ENCODE measurements around the gene EVA1C.
"Not testable (repeated sequence)": the region's sequence is repeated elsewhere in the genome, so short reads cannot be mapped to it uniquely, and the experiment has no call there.

The EVA1C gene

DNA sequence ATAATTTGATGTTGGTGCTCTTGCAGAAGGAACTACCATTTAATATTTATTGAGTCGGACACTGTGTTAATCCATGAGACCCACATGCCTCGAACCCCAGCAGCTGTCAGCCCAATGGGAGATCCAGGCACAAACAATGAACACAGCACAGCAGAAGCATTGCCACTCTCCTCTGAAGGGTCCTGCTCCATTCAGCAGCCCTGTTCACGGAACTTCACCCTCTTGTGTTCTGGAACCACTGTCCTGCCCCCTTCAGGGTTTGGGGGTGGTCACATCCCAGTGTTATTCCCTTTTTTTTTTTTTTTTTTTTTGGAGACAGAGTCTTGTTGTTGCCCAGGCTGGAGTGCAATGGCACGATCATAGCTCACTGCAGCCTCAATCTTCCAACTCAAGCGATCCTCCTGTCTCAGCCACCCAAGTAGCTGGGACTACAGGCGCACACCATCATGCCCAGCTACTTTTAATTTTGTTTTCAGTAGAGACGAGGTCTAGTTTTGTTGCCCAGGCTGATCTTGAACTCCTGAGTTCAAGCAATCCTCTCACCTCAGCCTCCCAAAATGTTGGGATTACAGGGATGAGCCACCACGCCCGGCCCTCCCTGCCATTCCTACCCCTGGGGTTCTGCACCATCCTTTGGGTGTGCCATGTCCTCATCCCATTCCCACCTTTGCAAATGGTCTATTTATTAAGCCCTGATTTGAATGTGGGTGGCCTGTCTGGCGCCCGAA lies 70.2 kb downstream of the EVA1C start:
- DNase-seq (ENCODE audit: extremely low spot score, insufficient read length, low read depth): no peak
- no peak for FAIRE-seq

DNA sequence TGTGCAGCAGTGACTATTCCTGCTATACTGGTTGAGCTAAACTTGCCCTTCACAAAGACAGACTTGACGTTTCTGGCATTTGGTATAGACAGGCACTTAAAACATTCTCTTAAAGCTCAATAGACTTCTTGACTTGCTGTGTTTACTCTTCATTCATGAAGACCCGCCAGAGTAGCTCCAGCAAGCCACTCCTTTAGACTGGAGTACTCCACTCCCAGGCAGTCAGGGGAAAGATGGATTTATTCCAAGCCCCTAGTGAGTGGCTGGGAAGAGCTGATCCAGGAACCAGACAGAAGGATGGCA lies 70.7 kb downstream of the EVA1C start:
- no peak for DNase-seq (ENCODE audit: extremely low spot score, insufficient read length, low read depth)
- no peak for FAIRE-seq

DNA sequence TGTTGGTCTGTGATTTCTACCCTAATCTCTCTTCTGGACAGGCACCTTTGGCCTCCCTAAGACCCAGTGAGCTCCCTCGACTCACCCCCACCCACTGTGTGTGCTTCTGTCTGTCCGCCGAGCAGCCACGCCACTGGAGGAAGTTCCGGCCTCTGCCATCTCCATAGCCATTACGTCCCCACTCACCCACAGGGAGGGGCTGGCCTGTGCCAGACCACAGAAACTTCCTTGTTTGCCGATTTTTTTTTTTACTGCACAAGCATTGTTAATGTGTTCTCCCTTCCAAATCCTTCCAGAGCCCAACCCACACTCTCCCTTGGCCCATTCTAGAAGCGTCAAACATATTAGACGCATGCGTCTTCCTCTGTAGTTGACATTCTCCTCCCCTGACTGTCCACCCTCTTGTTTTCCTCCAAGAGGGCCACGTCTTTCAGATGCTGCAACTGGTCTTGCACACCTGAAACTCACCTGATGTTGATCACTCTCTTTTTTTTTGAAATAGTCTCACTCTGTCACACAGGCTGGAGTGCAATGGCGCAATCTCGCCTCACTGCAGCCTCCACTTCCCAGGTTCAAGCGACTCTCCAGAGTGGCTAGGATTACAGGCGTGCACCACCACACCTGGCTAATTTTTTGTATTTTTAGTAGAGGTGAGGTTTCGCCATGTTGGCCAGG lies 72.3 kb downstream of the EVA1C start:
- no peak for FAIRE-seq

DNA sequence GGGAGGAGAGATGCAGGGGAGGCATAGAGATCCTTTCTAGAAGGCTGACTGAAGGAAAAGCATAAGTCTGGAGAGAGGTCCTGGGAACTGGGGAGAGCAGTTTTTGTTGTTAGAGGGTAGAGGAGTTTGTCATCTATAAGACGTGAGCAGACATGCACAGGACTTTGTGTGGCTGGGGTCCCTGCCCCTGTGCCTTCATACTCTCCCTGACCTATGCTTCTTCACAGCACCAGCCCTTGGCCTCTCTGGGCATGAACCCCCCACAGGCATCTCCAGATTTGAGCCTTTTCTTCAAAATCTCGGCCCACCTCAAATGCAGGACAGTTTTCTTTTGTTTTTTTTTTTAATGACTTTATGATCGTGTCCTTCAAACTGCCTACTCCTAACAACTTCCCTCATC lies 79.9 kb downstream of the EVA1C start:
- FAIRE-seq (no peak), DNase-seq (ENCODE audit: extremely low spot score, insufficient read length, low read depth) (no peak)

More for the DNA sequence above, 72.3 kb downstream of the EVA1C start:
- no peak for DNase-seq (ENCODE audit: extremely low spot score, insufficient read length, low read depth)

DNA sequence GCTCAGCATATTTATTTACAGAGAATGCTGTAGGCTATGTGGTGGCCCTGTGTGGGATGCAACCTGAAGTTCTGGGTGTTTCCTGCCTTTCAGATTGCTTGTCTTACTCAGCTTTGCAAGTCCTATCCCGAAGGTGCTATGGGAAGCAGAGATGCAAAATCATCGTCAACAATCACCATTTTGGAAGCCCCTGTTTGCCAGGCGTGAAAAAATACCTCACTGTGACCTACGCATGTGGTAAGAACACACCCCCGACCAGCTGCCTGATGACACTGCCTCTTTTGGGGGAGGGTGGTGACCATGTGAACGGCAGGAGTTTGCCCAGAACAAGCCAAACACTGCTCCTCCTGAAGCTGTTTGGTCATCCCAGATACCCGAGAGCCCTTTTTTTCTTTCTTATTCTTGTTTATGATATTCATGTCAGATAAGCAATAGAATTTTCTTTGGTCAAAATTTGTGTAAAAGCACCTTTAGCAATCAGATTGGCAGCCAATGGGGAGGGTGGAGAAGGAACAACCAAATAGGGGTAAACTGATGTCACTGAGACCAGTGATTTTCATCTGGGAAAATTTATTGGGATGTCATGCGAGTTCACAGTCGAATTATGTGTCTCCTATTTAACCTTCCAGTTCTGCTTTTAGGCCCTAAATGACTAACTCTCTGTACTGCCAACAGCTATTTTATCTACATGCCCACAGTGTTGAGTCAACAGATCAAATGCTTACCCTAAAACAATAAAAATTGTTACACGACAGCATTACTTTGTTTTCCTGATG lies 82.6 kb downstream of the EVA1C start:
- DNase-seq (ENCODE audit: extremely low spot score, insufficient read length, low read depth) (no peak), FAIRE-seq (no peak)

DNA sequence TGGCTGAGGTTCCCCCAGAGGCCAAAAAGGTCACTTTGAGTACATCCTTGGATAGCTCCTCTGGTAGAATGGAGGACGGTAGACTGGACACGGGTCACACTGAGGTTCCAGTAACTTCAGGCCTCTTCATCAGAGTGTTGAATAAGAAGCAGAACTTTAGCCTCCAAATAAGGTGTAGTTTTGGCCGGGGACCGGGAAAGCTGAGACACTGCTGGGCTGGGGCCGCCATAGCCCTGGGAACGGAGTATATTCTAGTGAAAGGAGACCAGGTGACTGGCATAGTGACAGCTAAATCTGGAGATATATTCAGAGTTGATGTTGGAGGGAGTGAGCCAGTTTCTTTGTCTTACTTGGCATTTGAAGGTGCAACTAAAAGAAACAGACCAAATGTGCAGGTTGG lies 84.1 kb downstream of the EVA1C start:
- no peak for DNase-seq (ENCODE audit: extremely low spot score, insufficient read length, low read depth)
- FAIRE-seq: no peak

DNA sequence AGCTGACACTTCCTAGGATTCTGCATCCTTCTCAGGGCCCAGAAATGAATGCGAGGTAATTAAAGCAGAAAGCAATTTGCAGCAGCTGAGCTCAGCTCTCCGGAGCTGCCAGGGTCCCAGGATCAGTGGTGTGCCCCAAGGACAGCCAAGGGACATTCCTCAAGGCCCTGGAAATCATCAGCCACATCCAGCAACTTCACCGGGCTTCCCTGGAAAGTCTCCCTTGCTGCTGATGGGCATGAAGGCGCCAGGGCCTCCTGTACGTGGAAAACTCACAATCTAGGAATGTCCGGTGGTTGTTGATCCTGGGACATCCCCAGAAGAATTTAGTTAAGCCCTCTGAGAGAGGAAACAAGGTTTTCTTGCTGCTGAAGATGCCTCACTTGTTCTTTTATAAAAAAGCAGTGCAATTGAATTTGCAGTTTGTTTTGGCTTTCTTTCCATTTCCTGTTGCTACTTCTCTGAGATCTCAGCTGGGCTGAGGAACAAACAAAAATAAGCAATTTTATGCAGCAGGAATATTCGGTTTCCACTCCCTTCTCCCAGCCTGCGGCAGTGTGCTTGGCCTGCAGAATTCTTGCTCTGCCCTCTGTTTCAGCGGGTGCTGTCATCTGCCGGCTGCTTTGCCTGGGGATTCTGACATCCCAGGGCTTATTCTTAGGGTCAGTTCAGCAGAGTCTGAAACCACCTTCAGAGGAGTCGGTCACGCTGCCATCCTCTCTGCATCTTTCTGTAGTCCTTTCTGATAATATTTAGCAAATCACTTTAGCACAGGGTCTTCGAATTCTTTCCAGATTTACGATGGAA lies 86.9 kb downstream of the EVA1C start:
- FAIRE-seq: no peak
- DNase-seq (ENCODE audit: extremely low spot score, insufficient read length, low read depth): no peak

DNA sequence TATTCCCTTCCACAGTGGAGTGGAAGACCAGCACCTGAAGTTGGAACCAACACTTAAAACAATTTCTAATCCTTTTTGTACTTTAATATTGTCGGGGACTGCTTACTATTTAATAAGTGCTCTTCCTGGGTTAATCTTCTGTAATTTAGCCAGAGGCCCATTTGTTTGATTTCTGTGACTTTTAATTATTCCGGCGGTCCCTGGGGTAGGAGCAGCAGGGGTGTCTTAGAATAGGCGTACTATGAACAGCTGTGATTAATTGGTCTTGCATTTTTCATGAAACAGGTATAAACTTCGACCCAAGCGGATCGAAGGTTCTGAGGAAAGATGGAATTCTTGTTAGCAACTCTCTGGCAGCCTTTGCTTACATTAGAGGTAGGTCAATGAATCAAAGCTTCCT lies 91.1 kb downstream of the EVA1C start:
- not testable (repeated sequence) for FAIRE-seq; DNase-seq (ENCODE audit: extremely low spot score, insufficient read length, low read depth)

DNA sequence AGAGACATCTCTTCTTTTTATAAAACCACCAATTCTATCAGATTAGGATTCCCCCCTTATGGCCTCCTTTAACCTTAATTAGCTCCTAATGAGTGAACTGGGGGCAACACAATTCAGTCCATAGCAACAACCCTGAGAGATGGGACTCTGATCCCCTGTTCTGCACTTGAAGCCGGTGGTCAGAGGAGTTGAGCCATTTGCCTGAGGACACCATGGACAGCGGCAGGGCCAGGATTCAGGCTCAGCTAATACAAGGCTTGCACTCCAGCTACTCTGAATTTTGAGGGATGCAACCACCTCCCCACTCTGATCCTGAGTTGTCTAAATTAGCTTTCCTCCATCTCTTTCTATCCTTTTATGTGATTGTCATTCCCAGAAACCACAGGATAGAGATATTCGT lies 93.3 kb downstream of the EVA1C start:
- not testable (repeated sequence) for DNase-seq (ENCODE audit: extremely low spot score, insufficient read length, low read depth); FAIRE-seq

DNA sequence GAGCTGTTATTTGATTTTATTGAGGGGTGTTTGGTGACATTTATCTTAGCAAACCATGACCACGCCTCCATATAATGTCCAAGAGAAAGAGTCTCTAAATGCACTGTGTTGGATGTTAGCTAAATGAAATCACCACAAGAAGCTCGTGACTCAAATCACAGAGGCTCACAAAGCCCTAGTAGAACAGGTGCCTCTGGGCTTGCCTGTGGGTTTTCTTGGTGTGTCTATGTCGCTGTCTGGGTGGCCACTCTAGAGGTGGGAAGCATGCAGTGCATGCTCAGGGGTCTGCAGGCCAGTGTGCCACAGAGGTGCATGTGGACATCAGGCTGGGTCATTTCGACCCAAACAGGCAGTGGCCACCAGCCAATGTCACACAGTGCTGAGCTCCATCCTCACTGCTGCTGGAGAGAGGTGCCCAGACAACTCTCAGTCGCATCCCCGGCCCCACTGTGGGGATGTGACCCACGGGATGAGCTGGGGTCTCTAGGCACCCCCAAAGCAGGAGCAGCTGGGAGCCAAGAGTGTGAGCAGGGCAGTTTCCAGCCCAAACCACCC lies 94.0 kb downstream of the EVA1C start:
- not testable (repeated sequence) for DNase-seq (ENCODE audit: extremely low spot score, insufficient read length, low read depth); FAIRE-seq

DNA sequence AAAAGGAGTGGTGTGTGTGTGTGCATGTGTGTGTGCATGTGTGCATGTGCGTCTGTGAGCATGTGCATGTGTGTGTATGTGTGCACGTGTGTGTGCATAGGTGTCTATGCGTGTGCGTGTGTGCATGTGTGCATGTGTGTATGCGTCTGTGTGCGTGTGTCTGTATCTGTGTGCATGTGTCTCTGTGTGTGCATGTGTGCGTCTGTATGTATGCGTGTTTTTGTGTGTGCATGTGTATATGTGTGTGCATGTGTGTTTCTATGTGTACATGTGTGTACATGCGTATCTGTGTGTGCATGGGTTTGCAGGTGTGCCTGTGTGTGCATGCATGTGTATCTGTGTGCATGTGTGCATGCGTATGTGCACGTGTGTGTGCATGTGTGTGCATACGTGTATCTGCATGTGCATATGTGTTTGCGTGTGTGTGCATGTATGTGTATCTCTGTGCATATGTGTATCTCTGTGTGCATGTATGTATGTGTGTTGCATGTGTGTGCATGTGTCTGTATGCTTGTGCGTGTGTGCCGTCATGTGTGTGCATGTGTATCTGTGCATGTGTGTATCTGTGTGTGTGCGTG lies 94.9 kb downstream of the EVA1C start:
- DNase-seq (ENCODE audit: extremely low spot score, insufficient read length, low read depth) (no peak), FAIRE-seq (no peak)

DNA sequence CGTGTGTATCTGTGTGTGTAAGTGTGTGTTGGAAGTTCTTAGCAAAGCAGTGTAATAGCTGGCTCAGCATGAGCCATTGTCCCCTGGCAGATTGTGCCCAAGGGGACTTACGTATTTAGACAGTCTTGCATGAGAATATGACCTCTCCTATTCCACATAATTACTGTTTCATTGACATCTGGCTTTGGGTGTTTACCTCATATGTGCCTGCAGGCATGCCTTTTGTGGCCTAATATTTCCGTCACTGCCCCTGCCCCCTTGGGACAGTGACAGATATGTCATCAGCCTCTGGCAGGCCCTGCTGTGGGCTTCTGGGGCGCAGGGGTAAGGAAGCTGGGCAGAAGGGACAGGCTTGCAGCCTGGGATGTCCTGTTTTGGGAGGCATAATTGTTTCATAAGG lies 95.5 kb downstream of the EVA1C start:
- not testable (repeated sequence) for DNase-seq (ENCODE audit: extremely low spot score, insufficient read length, low read depth); FAIRE-seq

DNA sequence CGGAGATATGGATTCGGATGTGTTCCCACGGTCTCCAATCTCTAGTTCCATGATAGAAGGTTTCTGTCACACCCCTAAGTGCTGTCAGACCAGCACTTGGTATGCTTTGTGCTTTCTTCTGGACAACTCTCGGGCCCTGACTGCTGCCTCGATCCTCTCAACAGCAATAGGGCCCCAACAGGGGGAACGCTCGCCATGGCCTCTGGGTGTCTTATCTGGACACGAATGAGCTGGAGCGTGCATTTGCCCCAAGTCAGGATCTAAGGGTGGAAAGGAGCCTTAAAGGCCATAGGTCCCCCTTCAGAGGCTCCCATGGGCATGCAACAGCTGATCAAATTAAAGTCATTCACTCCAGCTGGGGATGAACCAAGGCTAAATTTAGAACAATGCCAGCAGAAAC lies 96.1 kb downstream of the EVA1C start:
- DNase-seq (ENCODE audit: extremely low spot score, insufficient read length, low read depth) (no peak), FAIRE-seq (no peak)

DNA sequence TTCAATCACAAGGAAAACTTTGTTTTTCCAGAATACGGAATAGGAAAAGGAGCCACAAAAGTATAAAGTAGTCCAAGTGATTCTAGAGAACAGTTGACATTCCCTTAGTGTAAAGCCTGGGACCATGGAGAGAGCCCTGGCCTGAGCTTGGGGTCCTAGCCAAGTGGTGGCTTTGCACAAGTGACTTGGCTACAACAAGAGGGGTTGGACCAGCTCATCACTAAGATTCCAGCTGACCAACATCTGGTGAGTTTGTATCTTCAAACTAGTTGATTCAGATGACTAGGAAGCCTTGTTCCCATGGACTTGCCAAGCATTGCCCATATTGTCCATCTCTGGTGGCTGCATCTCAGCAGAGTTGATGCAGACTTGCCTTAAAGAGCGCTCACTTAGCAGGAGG lies 96.5 kb downstream of the EVA1C start:
- not testable (repeated sequence) for FAIRE-seq; DNase-seq (ENCODE audit: extremely low spot score, insufficient read length, low read depth)

DNA sequence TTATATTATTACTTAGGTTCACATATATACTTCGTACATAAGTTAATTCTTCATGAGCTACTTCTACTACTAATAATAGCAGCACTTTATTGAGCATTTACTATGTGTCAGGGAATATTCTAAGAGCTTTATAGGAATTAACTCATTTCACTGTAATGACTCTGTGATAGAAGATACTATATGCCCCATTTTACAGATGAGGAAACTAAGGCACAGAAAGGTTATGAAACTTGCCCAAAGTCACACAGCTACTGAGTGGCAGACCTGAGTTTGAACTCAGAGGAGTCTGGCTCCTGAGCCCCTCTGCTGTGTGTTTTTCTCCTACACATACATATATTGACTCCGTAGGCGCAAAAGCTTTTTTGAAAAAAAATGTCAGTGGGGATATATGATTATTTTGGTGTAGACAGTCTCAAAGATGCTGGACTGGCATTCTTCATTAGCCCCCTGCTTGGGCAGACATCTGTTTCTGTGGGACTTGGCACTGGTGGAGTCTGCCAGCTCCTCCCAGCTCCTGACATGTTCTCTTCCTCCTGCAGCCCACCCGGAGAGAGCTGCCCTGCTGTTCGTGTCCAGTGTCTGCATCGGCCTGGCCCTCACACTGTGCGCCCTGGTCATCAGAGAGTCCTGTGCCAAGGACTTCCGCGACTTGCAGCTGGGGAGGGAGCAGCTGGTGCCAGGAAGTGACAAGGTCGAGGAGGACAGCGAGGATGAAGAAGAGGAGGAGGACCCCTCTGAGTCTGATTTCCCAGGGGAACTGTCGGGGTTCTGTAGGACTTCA lies 102.0 kb downstream of the EVA1C start:
- FAIRE-seq (no peak), DNase-seq (ENCODE audit: extremely low spot score, insufficient read length, low read depth) (no peak)

DNA sequence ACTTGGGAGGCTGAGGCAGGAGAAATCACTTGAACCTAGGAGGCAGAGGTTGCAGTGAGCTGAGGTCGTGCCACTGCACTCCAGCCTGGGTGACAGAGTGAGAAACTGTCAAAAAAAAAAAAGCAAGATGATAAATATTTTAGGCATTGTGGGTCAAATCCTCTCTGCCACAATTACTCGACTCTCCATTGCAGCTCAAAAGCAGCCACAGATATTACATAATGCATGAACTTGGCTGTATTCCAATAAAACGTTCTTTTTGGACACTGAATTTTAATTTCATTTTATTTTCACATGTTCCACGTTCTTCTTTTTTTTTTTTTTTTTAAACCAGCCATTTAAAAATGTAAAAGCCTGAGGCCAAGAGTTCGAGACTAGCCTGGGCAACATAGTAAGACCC lies 103.4 kb downstream of the EVA1C start:
- FAIRE-seq (no peak), DNase-seq (ENCODE audit: extremely low spot score, insufficient read length, low read depth) (no peak)

DNA sequence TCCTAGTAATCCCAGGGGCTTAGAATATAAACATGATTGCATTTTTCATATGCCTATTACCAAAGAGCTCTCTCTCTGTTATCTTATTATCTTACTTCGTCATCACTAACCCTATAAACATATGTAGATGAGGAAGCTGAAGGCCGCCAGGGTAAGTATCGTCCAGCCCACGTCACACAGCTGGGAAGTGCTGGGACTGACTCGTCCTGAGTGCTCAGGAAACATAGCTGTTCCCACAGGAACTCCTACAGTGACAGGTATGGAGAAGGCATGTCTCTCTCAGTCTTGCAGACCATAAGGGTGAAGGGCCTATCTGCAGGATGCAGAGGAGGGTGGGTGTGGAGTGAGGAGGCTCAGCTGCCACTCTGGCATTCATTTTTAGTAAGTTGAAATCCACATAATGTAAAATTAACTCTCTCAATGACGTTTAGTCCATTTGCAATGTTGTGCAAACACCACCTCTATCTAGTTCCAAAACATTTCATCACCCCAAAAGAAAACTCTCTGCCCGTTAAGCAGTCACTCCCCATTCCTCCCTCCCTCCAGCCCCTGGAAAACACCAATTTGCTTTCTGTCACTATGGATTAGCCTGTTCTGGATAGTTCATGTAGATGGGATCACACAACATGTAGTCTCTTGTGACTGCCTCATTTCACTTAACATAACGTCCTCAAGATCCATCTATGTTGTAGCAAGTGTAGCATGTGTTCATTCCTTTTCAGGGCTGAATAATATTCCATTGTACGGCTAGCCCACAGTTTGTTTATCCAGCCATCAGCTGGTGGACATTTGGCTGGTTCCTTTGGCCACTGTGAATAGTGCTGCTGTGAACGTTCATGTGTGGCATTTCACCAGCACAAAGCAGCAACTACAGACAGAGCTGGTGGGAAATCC lies 104.5 kb downstream of the EVA1C start:
- DNase-seq (ENCODE audit: extremely low spot score, insufficient read length, low read depth): no peak
- FAIRE-seq: no peak
